B cell (primary cell): ENCODE measurements around the gene JCAD. TPM values are rescaled to one million over a fixed set of nuclear protein-coding genes. Genes with fewer than 3 reads are reported as not detected.

ENCODE experiments used
- ATAC-seq: fragments of 200-7000 bp; cut with Tn5 transposase; one replicate; pipeline ENCODE4 v1.10.0; 2021; ENCODE audit warnings: low read depth, mild to moderate bottlenecking, moderate number of reproducible peaks, moderate library complexity
- CTCF ChIA-PET: fragments of 350-600 bp; sonication (Branson Sonifier 250); formaldehyde crosslinking; loops from one replicate; lab custom pipeline; 2021; ENCODE audit warnings: antibody characterized with exemption, inconsistent platforms; lab: Charles Lee
- POLR2A ChIA-PET: fragments of 350-600 bp; sonication (Branson Sonifier 250); formaldehyde crosslinking; loops from one replicate; lab custom pipeline; 2021; ENCODE audit warnings: antibody characterized with exemption; lab: Charles Lee
- DNase-seq: peaks from one replicate; pipeline ENCODE4 v3.0.0; 2013
- H2AFZ ChIP-seq: 2 replicates; pipeline ENCODE4 v1.6.1; 2012; ENCODE audit warnings: mild to moderate bottlenecking, low read depth, low read length; ENCODE audit not compliant: insufficient read depth, poor library complexity, severe bottlenecking
- H3K27ac ChIP-seq, 2 donors: 1 replicate in 1 of 2; 2 replicates in 1 of 2; pipeline ENCODE4 v1.5.1; 2012 to 2013; ENCODE audit warnings: low read length in 2 of 2, mild to moderate bottlenecking in 2 of 2, moderate library complexity in 1 of 2
- H3K27me3 ChIP-seq, 4 experiments: fragments of 200-600 bp in 1 of 4; sonication (generic) in 1 of 4; replicated peaks in 1 of 4; 1 replicate in 2 of 4; 2 replicates in 2 of 4; pipeline versions ENCODE4 v1.6.1 to v1.7.0; 2013 to 2016; ENCODE audit warnings: low read length in 3 of 4, mild to moderate bottlenecking in 2 of 4, mixed read lengths in 1 of 4, moderate library complexity in 1 of 4; ENCODE audit not compliant: insufficient read depth in 4 of 4, control insufficient read depth in 3 of 4; ENCODE audit errors: control extremely low read depth in 1 of 4
- H3K36me3 ChIP-seq, 2 experiments: replicated peaks in 1 of 2; 1 replicate in 1 of 2; 2 replicates in 1 of 2; pipeline versions ENCODE4 v1.6.1 to v1.7.1; 2013; ENCODE audit warnings: low read length in 1 of 2; ENCODE audit not compliant: insufficient read depth in 2 of 2, control insufficient read depth in 1 of 2; ENCODE audit errors: control extremely low read depth in 1 of 2, extremely low read depth in 1 of 2
- H3K4me1 ChIP-seq, 2 donors: fragments of 200-600 bp in 1 of 2; sonication (generic) in 1 of 2; 1 replicate in 1 of 2; 2 replicates in 1 of 2; pipeline versions ENCODE4 v1.5.1 to v1.6.1; 2013 to 2017; ENCODE audit warnings: low read length in 2 of 2; ENCODE audit not compliant: control insufficient read depth in 2 of 2, insufficient read depth in 2 of 2
- H3K4me2 ChIP-seq: replicated peaks from 2 replicates; pipeline ENCODE3; 2012; ENCODE audit warnings: mild to moderate bottlenecking, low read depth, low read length; ENCODE audit not compliant: poor library complexity, severe bottlenecking
- H3K4me3 ChIP-seq, 5 experiments: fragments of 200-600 bp in 1 of 5; sonication (generic) in 1 of 5; 1 replicate in 3 of 5; 2 replicates in 2 of 5; pipeline versions ENCODE4 v1.5.1 to v1.7.0; 2011 to 2016; ENCODE audit warnings: low read length in 4 of 5, mild to moderate bottlenecking in 4 of 5, low read depth in 2 of 5, control low read depth in 1 of 5, moderate library complexity in 1 of 5; ENCODE audit not compliant: insufficient read depth in 1 of 5; ENCODE audit errors: control extremely low read depth in 1 of 5, extremely low read depth in 1 of 5
- H3K79me2 ChIP-seq: fragments of 200-600 bp; sonication (generic); one replicate; pipeline ENCODE4 v1.6.0; 2016; ENCODE audit warnings: low read length; ENCODE audit not compliant: control insufficient read depth, insufficient read depth
- H3K9ac ChIP-seq: fragments of 200-600 bp; sonication (generic); 2 replicates; pipeline ENCODE4 v1.6.1; 2017; ENCODE audit warnings: mild to moderate bottlenecking, low read length, moderate library complexity
- H3K9me3 ChIP-seq, 3 donors: one replicate each; pipeline versions ENCODE4 v1.6.1 to v1.7.1; 2013; ENCODE audit warnings: low read length in 2 of 3; ENCODE audit not compliant: control insufficient read depth in 2 of 3, insufficient read depth in 1 of 3; ENCODE audit errors: control extremely low read depth in 1 of 3
- H4K20me1 ChIP-seq: 2 replicates; pipeline ENCODE4 v1.6.0; 2012; ENCODE audit warnings: mild to moderate bottlenecking, low read length; ENCODE audit not compliant: insufficient read depth, control insufficient read depth, poor library complexity, severe bottlenecking
- H3K27ac Mint-ChIP-seq: one replicate; pipeline ENCODE4 v1.8.0; 2021; ENCODE audit warnings: mixed read lengths
- H3K27me3 Mint-ChIP-seq: one replicate; pipeline ENCODE4 v1.8.0; 2021; ENCODE audit warnings: mixed read lengths
- H3K4me1 Mint-ChIP-seq: one replicate; pipeline ENCODE4 v1.8.0; 2021; ENCODE audit warnings: mixed read lengths
- H3K4me3 Mint-ChIP-seq: one replicate; pipeline ENCODE4 v1.8.0; 2021; ENCODE audit warnings: mixed read lengths
- H3K9me3 Mint-ChIP-seq: one replicate; pipeline ENCODE4 v1.8.0; 2022; ENCODE audit warnings: mixed read lengths; ENCODE audit not compliant: insufficient read depth
- CTCF ChIP-seq: fragments of 200-600 bp; IDR thresholded peaks from one replicate; pipeline ENCODE4 v1.8.0; 2022; ENCODE audit warnings: antibody characterized with exemption, mild to moderate bottlenecking
- EZH2 ChIP-seq: IDR thresholded peaks from 2 replicates; pipeline ENCODE4 v1.6.1; 2012; ENCODE audit warnings: borderline replicate concordance, low read depth, mild to moderate bottlenecking, moderate library complexity, low read length; ENCODE audit not compliant: insufficient read depth, poor library complexity, severe bottlenecking
- whole genome bisulfite sequencing: methylation state at CpG from one replicate; pipeline ENCODE4 v1.1.5; 2013; ENCODE audit warnings: missing lambda C conversion rate; ENCODE audit not compliant: insufficient coverage; 5-methylcytosine and 5-hydroxymethylcytosine counted together
- intact Hi-C: fragments of 100-400 bp; cut with micrococcal nuclease; formaldehyde crosslinking; loops from one replicate; pipeline ENCODE4 v1.10.0; 2022
- polyA plus RNA-seq: library from polyadenylated mRNA; depleted of rRNA; stranded (reverse); fragments of >200 nt; gene quantifications from 2 replicates; pipeline ENCODE4 v1.2.3, GENCODE V29; 2012
- total RNA-seq, 2 donors: library from RNA; stranded (reverse); fragments of 120-200 nt in 1 of 2; gene quantifications; 1 replicate in 1 of 2; 2 replicates in 1 of 2; pipeline versions ENCODE4 v1.2.3 to v1.2.4, GENCODE V29; 2013 to 2022

The JCAD gene
- total and polyA plus RNA-seq, 2 donors (not counting 1 experiment from before 2014, with no cell fraction given): 0.37 TPM; not detected in 1

DNA sequence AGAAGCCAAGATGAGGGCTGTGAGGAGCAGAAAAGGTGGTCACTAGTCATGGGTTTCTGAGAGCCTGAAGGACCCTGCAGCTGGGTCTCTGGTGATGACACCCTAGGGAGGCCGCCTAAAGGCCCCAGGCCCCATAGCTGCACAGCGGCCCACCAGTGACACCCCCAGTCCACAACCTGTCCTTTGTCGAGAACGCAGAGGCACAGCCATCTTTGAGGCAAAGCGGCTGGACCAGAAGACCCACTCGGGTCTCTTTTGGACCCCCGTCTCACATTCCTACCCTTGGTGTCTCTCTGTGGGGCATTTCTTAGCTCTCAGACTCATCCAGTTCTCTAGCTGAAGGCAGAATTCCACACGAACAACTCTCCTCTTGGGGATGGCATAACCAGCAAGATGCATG lies 18.8 kb downstream of the JCAD start:
- 94% methylated on average over 8 of the region's 8 CpGs for WGBS
- Histone ChIP-seq H3K27ac (no peak overlapping the region), H3K27me3 (peaks cover 0 to 10% (median 3%) of the 10 kb centered on the region in 4 experiments), H3K9me3 (no peaks in the 10 kb centered on the region), H3K4me1 (peaks cover 0 to 3% of the 10 kb centered on the region in 2 donors), H3K36me3 (no peaks in the 10 kb centered on the region), H3K4me2 (no peak overlapping the region), H4K20me1 (no peaks in the 10 kb centered on the region), H3K9ac (no peak overlapping the region), H2AFZ (no peak overlapping the region), H3K79me2 (no peaks in the 10 kb centered on the region), H3K4me3 (no peak overlapping the region)
- peaks cover 8% of the 10 kb centered on the region for H3K4me1 Mint-ChIP-seq
- intact Hi-C loops: no loop called here
- H3K27me3 Mint-ChIP-seq: peaks cover 16% of the 10 kb centered on the region
- H3K27ac Mint-ChIP-seq: no peak overlapping the region
- TF ChIP-seq CTCF (no peak), EZH2 (no peak)
- ATAC-seq (no peak), DNase-seq (no peak)
- no peaks in the 10 kb centered on the region for H3K9me3 Mint-ChIP-seq
- ChIA-PET POLR2A (no interaction called here), CTCF (no interaction called here)
- no peak overlapping the region for H3K4me3 Mint-ChIP-seq

DNA sequence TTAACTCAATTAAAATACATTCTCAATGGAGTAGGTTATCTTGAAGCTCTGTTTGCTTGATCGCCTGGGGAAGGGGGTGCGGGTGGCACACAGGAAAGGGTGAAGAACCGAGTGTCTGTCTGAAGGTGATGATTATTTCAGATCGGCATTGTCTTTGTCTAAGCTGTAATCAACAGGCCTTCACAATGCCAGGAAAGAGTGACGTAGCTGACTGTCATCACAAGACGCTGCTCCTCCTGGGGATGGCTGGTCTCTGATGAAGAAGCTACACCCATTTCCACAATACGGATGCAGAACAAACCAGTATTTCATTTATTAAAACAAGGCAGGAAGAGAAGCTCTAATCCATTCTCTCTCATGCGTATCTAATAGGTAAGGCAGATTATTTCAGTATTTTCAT lies 19.4 kb downstream of the JCAD start:
- Histone ChIP-seq H3K27me3 (peaks cover 0 to 11% (median 3%) of the 10 kb centered on the region in 4 experiments), H3K4me1 (peaks cover 0 to 3% of the 10 kb centered on the region in 2 donors), H3K79me2 (no peaks in the 10 kb centered on the region), H3K4me3 (no peak overlapping the region), H3K9ac (no peak overlapping the region), H3K27ac (no peak overlapping the region), H3K36me3 (no peaks in the 10 kb centered on the region), H3K9me3 (no peaks in the 10 kb centered on the region), H3K4me2 (no peak overlapping the region), H4K20me1 (no peaks in the 10 kb centered on the region), H2AFZ (no peak overlapping the region)
- Mint-ChIP-seq H3K9me3 (no peaks in the 10 kb centered on the region), H3K4me3 (no peak overlapping the region), H3K27me3 (peaks cover 20% of the 10 kb centered on the region), H3K4me1 (peaks cover 8% of the 10 kb centered on the region), H3K27ac (no peak overlapping the region)
- no peak for ATAC-seq
- POLR2A ChIA-PET: no interaction called here
- intact Hi-C loops: no loop called here
- no peak for DNase-seq
- WGBS: 100% methylated on average over 3 of the region's 8 CpGs
- CTCF ChIA-PET: interaction anchor here (0.6 kb wide), 1 partner anchor 227 kb away, joined by 4 read pairs; no protein-coding TSS in a partner anchor
- TF ChIP-seq CTCF: no peak
- no peak for TF ChIP-seq EZH2
